ENCODE measurements around the gene CREB3L4.

DNA sequence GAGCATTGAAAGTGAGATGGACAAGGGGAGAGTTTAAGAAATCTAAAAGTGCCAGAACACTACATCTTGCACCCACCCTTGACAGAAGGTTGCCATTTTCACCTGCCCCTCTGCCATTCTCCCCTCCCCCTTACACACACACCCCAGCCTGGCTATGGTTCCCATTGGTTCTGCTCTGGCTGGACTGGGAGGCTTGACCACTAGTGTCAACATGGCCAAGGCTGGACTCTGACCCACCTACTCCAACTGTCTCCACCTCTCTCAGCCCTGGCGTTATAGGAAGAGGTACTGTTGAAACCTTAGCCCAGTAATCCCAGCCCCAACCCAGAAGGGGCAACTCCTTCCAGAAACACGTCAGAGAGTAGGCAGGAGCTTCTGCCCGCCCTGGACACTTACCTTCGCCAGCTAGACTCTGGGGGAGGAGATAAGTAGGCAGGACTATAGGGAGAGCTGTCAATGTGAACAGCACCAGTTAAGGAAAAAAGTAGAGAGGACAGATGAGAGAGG lies 13.8 kb upstream of the CREB3L4 start:
- TF ChIP-seq POLR2A (IDR thresholded peaks at IDR 0.05; ENCODE audit: low read length): no peak
- no peak for TF ChIP-seq GATA1 (IDR thresholded peaks at IDR 0.05; ENCODE audit: low read depth, low read length)

Data from erythroblast (primary cell).